Mucosa of gallbladder (tissue), 1 donor: ENCODE data around the gene GDI1. TPM values are rescaled to one million over a fixed set of nuclear protein-coding genes. Genes with fewer than 3 reads are reported as not detected.
"Not testable (repeated sequence)": the region's sequence is repeated elsewhere in the genome, so short reads cannot be mapped to it uniquely, and the experiment has no call there.

Source experiments
- DNase-seq: peaks from one replicate; pipeline ENCODE4 v3.0.0-alpha.2; 2020; ENCODE audit warnings: low spot score
- total RNA-seq: library from RNA; stranded (reverse); gene quantifications from one replicate; pipeline ENCODE4 v1.2.1, GENCODE V29; 2021
- donor health status: DM: no; HTN: no; CAD: no.

Gene GDI1
- 157 TPM for total RNA-seq

GRCh38 chrX:154436983-154437752 lies at the start of gene GDI1:
GDI1 (plus strand) TSS chrX:154437154; CDS start chrX:154437255, 101 bp downstream.
- no peak for DNase-seq

- DNase-seq, result not testable (repeated sequence)
These were observed 48.9 kb upstream of the GDI1 start for GRCh38 chrX:154388094-154388493.

GRCh38 chrX:154388649-154389048 lies 48.3 kb upstream of the GDI1 start:
- DNase-seq, result not testable (repeated sequence)

- not testable (repeated sequence) for DNase-seq
These were observed 46.9 kb upstream of the GDI1 start for GRCh38 chrX:154389812-154390747.

- not testable (repeated sequence) for DNase-seq
These were observed 40.6 kb upstream of the GDI1 start for GRCh38 chrX:154396363-154396762.

- peak; percentile 52 for DNase-seq
These were observed 39.7 kb upstream of the GDI1 start for GRCh38 chrX:154396973-154397887.

- peak; percentile 96 for DNase-seq
These were observed 38.9 kb upstream of the GDI1 start, which contains the start of gene RPL10 for GRCh38 chrX:154397888-154398667. RPL10 (plus strand) TSS chrX:154398377; CDS start chrX:154398520, 143 bp downstream.

- peak; percentile 88 for DNase-seq
These were observed 38.1 kb upstream of the GDI1 start for GRCh38 chrX:154398668-154399526.

GRCh38 chrX:154399527-154400368 lies 37.2 kb upstream of the GDI1 start:
- no peak for DNase-seq

- DNase-seq, result not testable (repeated sequence)
These were observed 36.6 kb upstream of the GDI1 start for GRCh38 chrX:154400369-154400817.

GRCh38 chrX:154401045-154401799 lies 35.7 kb upstream of the GDI1 start:
- no peak for DNase-seq

GRCh38 chrX:154401918-154402621 lies 34.9 kb upstream of the GDI1 start:
- DNase-seq, result no peak

- no peak for DNase-seq
These were observed 34.3 kb upstream of the GDI1 start for GRCh38 chrX:154402622-154403127.

- DNase-seq, result no peak
These were observed 33.8 kb upstream of the GDI1 start for GRCh38 chrX:154403192-154403591.

GRCh38 chrX:154403858-154404257 lies 33.1 kb upstream of the GDI1 start:
- DNase-seq, result no peak

- DNase-seq, result no peak
These were observed 32.2 kb upstream of the GDI1 start for GRCh38 chrX:154404625-154405192.
